Osteoblast (primary cell): ENCODE results near the gene NPDC1. TPM values are rescaled to one million over a fixed set of nuclear protein-coding genes. Genes with fewer than 3 reads are reported as not detected.

Source experiments
- DNase-seq: peaks from one replicate; pipeline ENCODE4 v3.0.0; 2011; ENCODE audit warnings: low spot score, mixed read lengths; ENCODE audit not compliant: insufficient read length; ENCODE audit errors: missing footprints
- H2AFZ ChIP-seq: 2 replicates; pipeline ENCODE4 v1.6.0; 2011; ENCODE audit warnings: mild to moderate bottlenecking, low read length
- H3K27ac ChIP-seq: 2 replicates; pipeline ENCODE4 v1.5.1; 2011; ENCODE audit warnings: mild to moderate bottlenecking, low read depth, low read length, moderate library complexity
- H3K27me3 ChIP-seq: 2 replicates; pipeline ENCODE4 v1.6.0; 2012; ENCODE audit warnings: mild to moderate bottlenecking, control low read depth, inconsistent platforms, low read length, moderate library complexity; ENCODE audit not compliant: insufficient read depth
- H3K36me3 ChIP-seq: 2 replicates; pipeline ENCODE4 v1.5.1; 2011; ENCODE audit warnings: mild to moderate bottlenecking, low read length, control low read depth, moderate library complexity; ENCODE audit not compliant: insufficient read depth
- H3K4me1 ChIP-seq: 2 replicates; pipeline ENCODE4 v1.5.1; 2011; ENCODE audit warnings: mild to moderate bottlenecking, low read length, control low read depth, moderate library complexity; ENCODE audit not compliant: insufficient read depth
- H3K4me2 ChIP-seq: 2 replicates; pipeline ENCODE4 v1.6.0; 2011; ENCODE audit warnings: mild to moderate bottlenecking, low read length; ENCODE audit not compliant: insufficient read depth
- H3K4me3 ChIP-seq: fragments of 200-600 bp; sonication (generic); 3 replicates; pipeline ENCODE4 v1.5.1; 2012; ENCODE audit warnings: mild to moderate bottlenecking, low read length, inconsistent platforms; ENCODE audit not compliant: insufficient read depth
- H3K79me2 ChIP-seq: 2 replicates; pipeline ENCODE4 v1.6.0; 2012; ENCODE audit warnings: mild to moderate bottlenecking, low read length, control low read depth, inconsistent platforms; ENCODE audit not compliant: insufficient read depth
- H3K9me3 ChIP-seq: 2 replicates; pipeline ENCODE4 v1.5.1; 2011; ENCODE audit warnings: low read depth, low read length, control low read depth
- H4K20me1 ChIP-seq: 2 replicates; pipeline ENCODE4 v1.6.0; 2012; ENCODE audit warnings: mild to moderate bottlenecking, low read length, control low read depth; ENCODE audit not compliant: insufficient read depth
- total RNA-seq: library from RNA; depleted of rRNA; stranded (reverse); fragments of >200 nt; gene quantifications from 2 replicates; pipeline ENCODE4 v1.2.3, GENCODE V29; 2012
- TF ChIP-seq, protein P1 (sequence below): IDR thresholded peaks from 2 replicates; pipeline ENCODE4 v1.5.1; 2011; ENCODE audit warnings: mild to moderate bottlenecking, low read depth, low read length, moderate library complexity; ENCODE audit errors: extremely low read depth

NPDC1 gene
- total RNA-seq, 1 donor, result 10.1 TPM

DNA sequence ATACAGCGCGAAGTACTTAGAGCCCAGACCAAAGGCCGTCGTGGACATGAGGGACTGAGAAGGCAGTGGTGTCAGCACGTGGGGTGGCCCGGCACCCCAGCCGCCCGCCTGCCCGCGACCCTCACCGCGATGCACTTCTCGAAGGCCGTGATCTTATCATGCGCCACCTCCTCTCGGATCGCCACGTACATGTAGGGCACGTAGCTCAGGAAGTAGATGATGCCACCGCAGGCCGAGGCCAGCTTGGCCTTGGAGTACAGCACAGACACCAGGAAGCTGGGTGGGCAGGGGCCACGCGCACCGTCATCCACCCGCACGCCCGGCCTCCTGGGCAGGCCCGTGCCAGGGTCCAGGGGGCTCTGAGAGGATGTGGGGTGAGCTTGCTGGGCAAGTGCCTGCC, 28.9 kb downstream of the NPDC1 start:
- H3K9me3 ChIP-seq, result no peaks in the 10 kb centered on the region
- H3K36me3 ChIP-seq, result no peaks in the 10 kb centered on the region
- TF ChIP-seq, protein P1, sequence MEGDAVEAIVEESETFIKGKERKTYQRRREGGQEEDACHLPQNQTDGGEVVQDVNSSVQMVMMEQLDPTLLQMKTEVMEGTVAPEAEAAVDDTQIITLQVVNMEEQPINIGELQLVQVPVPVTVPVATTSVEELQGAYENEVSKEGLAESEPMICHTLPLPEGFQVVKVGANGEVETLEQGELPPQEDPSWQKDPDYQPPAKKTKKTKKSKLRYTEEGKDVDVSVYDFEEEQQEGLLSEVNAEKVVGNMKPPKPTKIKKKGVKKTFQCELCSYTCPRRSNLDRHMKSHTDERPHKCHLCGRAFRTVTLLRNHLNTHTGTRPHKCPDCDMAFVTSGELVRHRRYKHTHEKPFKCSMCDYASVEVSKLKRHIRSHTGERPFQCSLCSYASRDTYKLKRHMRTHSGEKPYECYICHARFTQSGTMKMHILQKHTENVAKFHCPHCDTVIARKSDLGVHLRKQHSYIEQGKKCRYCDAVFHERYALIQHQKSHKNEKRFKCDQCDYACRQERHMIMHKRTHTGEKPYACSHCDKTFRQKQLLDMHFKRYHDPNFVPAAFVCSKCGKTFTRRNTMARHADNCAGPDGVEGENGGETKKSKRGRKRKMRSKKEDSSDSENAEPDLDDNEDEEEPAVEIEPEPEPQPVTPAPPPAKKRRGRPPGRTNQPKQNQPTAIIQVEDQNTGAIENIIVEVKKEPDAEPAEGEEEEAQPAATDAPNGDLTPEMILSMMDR, result no peak
- H3K79me2 ChIP-seq, result no peaks in the 10 kb centered on the region
- H3K27ac ChIP-seq, result no peak overlapping the region
- H4K20me1 ChIP-seq, result peaks cover under 1% of the 10 kb centered on the region
- H3K4me1 ChIP-seq, result no peaks in the 10 kb centered on the region
- H3K27me3 ChIP-seq, result no peaks in the 10 kb centered on the region
- DNase-seq, result no peak
- no peak overlapping the region for H2AFZ ChIP-seq
- H3K4me3 ChIP-seq, result no peak overlapping the region
- H3K4me2 ChIP-seq, result no peak overlapping the region

DNA sequence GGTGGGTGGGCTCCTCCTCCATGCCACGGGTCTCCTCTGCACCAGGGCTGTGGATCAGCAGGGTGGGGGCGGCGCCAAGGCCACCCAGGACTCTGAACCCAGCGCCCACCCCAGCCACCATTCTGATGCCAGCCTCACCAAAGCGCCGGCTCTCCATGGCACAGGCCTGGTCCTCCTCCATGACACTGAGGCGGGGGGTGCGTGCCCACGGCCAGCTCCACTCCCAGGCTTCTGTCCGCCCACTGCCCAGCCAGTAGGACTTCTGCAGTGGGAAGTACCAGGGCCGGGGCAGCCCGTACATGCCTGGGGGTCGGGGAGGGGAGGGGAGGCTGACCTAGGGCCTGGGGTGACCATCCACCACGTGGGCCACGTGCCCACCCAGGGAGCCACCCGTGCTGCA, 29.5 kb downstream of the NPDC1 start:
- H3K4me1 ChIP-seq, result no peaks in the 10 kb centered on the region
- H2AFZ ChIP-seq, result no peak overlapping the region
- no peaks in the 10 kb centered on the region for H4K20me1 ChIP-seq
- no peak for DNase-seq
- TF ChIP-seq, protein P1, result no peak
- no peaks in the 10 kb centered on the region for H3K79me2 ChIP-seq
- no peaks in the 10 kb centered on the region for H3K9me3 ChIP-seq
- H3K4me2 ChIP-seq, result no peak overlapping the region
- H3K27ac ChIP-seq, result no peak overlapping the region
- no peaks in the 10 kb centered on the region for H3K27me3 ChIP-seq
- no peak overlapping the region for H3K4me3 ChIP-seq
- no peaks in the 10 kb centered on the region for H3K36me3 ChIP-seq

DNA sequence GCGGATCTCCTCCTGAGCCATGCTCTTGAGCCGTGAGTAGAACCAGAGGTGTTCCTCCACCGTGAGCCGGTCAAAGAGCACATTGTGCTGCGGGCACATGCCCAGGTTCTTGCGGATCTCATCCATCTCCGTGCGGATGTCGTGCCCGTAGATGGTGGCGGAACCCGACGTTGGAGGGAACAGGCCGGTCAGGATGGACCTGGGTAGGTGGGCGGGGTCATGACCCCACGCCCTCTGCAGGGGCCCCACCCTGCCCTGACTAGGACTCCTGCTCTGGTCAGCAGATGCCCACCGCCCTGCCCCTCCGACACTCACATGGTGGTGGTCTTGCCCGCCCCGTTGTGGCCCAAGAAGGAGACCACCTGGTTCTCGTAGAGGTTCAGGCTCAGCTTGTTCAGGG, 30.0 kb downstream of the NPDC1 start:
- Histone ChIP-seq H3K9me3 (no peaks in the 10 kb centered on the region), H3K36me3 (no peaks in the 10 kb centered on the region), H2AFZ (no peak overlapping the region), H3K4me3 (no peak overlapping the region), H3K4me1 (no peaks in the 10 kb centered on the region), H3K27me3 (no peaks in the 10 kb centered on the region), H3K27ac (no peak overlapping the region), H3K79me2 (no peaks in the 10 kb centered on the region), H3K4me2 (no peak overlapping the region), H4K20me1 (no peaks in the 10 kb centered on the region)
- DNase-seq, result no peak
- TF ChIP-seq, protein P1, result no peak

DNA sequence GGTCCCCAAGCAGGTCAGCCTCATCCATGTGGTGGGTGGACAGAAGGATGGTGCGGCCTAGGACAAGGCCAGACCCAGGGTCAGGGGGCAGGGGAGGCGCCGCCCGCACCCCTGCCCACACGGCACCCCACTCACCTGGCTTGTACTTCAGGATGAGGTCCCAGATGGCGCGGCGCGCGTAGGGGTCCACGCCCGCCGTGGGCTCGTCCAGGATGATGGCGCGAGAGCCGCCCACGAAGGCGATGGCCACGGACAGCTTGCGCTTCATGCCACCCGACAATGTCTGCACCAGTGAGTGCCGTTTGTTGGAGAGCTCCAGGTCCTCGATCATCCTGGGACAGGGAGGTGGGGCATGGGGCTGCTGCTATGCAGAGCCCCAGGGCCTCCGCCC, 30.4 kb downstream of the NPDC1 start:
- TF ChIP-seq, protein P1, result no peak
- no peak overlapping the region for H3K4me3 ChIP-seq
- no peaks in the 10 kb centered on the region for H3K4me1 ChIP-seq
- H4K20me1 ChIP-seq, result no peaks in the 10 kb centered on the region
- no peak overlapping the region for H2AFZ ChIP-seq
- no peak for DNase-seq
- no peaks in the 10 kb centered on the region for H3K9me3 ChIP-seq
- no peak overlapping the region for H3K27ac ChIP-seq
- no peaks in the 10 kb centered on the region for H3K79me2 ChIP-seq
- no peak overlapping the region for H3K4me2 ChIP-seq
- no peaks in the 10 kb centered on the region for H3K27me3 ChIP-seq
- no peaks in the 10 kb centered on the region for H3K36me3 ChIP-seq
